ENCODE measurements around the gene RTCA. TPM values are rescaled to one million over a fixed set of nuclear protein-coding genes. Genes with fewer than 3 reads are reported as not detected.

RTCA gene
- 10 to 100 TPM; 44.7 to 46.0 TPM for total RNA-seq

DNA sequence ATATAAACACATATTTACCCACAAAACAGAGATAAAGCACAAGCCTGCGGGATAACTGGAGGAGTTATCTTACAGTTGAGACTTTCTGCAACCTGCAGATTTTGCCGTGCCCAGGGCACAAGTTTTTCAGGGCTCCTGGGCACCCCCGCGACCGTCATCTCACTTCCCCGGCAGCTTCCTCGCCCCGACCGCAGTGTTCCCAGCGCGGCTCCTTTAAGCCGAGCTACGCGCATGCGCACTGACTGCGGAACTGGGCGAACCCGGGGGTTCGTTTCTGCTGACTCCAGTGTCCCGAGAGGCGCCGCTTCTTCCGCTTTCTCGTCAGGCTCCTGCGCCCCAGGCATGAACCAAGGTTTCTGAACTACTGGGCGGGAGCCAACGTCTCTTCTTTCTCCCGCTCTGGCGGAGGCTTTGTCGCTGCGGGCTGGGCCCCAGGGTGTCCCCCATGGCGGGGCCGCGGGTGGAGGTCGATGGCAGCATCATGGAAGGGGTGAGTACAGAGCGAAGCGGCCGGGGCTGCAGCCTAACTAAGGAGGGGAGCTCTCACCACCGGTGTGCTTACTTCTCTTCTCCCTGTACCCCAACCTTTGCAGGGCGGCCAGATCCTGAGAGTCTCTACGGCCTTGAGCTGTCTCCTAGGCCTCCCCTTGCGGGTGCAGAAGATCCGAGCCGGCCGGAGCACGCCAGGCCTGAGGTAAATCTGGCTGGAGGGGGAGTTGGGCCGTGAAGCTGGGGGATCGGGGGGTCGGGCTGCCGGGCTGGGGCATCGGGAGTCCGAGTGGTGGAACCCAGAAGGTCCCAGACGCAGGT, at the start of gene RTCA:
Gene RTCA (plus strand): TSS at position 286 of the 810 bp plus-strand sequence. CDS start 160 bp downstream, at position 446.
- Mint-ChIP-seq H3K4me1 (ENCODE audit: low read depth) (peaks cover 35% of the 10 kb centered on the region), H3K4me3 (peak within 1 kb of the TSS; percentile 97), H3K27ac (peak within 1 kb of the TSS; percentile 98), H3K27me3 (no peaks in the 10 kb centered on the region), H3K9me3 (peaks cover 3% of the 10 kb centered on the region), H3K36me3 (ENCODE audit: low read depth) (peaks cover 38% of the 10 kb centered on the region)
- intact Hi-C loops (cut with micrococcal nuclease), result loop anchor here (5.0 to 10.0 kb wide), 2 partner anchors 86 to 121 kb away; partner anchors contain the start of gene CDC14A
- ATAC-seq, result peak; percentile 95
- DNase-seq, result peak; percentile 96
- TF ChIP-seq, protein P1, sequence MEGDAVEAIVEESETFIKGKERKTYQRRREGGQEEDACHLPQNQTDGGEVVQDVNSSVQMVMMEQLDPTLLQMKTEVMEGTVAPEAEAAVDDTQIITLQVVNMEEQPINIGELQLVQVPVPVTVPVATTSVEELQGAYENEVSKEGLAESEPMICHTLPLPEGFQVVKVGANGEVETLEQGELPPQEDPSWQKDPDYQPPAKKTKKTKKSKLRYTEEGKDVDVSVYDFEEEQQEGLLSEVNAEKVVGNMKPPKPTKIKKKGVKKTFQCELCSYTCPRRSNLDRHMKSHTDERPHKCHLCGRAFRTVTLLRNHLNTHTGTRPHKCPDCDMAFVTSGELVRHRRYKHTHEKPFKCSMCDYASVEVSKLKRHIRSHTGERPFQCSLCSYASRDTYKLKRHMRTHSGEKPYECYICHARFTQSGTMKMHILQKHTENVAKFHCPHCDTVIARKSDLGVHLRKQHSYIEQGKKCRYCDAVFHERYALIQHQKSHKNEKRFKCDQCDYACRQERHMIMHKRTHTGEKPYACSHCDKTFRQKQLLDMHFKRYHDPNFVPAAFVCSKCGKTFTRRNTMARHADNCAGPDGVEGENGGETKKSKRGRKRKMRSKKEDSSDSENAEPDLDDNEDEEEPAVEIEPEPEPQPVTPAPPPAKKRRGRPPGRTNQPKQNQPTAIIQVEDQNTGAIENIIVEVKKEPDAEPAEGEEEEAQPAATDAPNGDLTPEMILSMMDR (IDR thresholded peaks at IDR 0.05), result no peak
- CTCF ChIA-PET, result interaction anchor here (0.8 to 3.7 kb wide), 14 partner anchors 9 to 458 kb away, joined by 3 to 21 read pairs (median 4); partner anchors contain the start of genes CDC14A and DBT
- POLR2A ChIA-PET, result interaction anchor here (0.6 to 3.7 kb wide), 16 partner anchors 8 to 412 kb away, joined by 3 to 22 read pairs (median 3); partner anchors contain the start of genes CDC14A, DBT, SASS6 and TRMT13

DNA sequence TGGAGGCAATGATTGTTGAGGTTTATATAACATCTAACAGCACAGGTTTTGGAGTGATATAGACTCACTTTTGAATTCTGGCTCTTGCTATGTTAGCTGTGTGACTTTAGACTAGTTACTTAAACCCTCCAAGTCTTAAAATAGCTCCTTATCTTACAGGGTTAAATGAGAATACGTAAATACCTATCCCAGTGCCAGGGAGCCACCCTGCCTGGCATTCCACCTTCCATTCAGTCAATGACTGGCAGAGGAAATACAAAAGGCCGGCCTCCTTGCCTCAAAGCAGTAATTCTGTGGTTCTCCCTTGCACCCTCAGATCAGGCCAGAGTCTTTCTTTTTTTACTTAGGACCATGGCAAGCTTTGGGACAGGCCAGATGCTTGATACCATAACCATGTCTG, 48.2 kb upstream of the RTCA start:
- ATAC-seq (no peak), DNase-seq (no peak)
- no peaks in the 10 kb centered on the region for H3K27me3 Mint-ChIP-seq
- no peaks in the 10 kb centered on the region for H3K9me3 Mint-ChIP-seq
- intact Hi-C loops (cut with micrococcal nuclease), result no loop called here
- H3K36me3 Mint-ChIP-seq (ENCODE audit: low read depth), result peaks cover 21% of the 10 kb centered on the region
- peaks cover 13% of the 10 kb centered on the region for H3K4me1 Mint-ChIP-seq (ENCODE audit: low read depth)
- TF ChIP-seq, protein P1 (IDR thresholded peaks at IDR 0.05), result no peak
- H3K27ac Mint-ChIP-seq, result no peak overlapping the region
- ChIA-PET POLR2A (no interaction called here), CTCF (interaction anchor here (0.8 kb wide), 1 partner anchor 26 kb away, joined by 3 read pairs; no protein-coding TSS in a partner anchor)
- no peak overlapping the region for H3K4me3 Mint-ChIP-seq

DNA sequence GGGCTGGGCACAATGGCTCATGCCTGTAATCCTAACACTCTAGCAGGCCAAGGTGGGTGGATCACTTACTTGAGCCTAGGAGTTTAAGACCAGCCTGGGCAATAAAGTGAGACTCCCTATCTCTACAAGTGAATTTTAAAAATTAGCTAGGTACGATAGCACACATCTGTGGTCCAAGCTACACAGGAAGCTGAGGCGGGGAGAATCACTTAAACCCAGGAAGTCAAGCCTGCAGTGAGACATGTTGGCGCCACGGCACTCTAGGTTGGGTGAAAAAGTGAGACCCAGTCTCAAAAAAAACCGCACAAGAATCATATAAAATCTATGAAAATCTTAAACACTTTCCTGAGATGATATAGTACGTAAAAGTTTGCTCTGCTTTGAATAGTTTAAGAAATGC, 46.6 kb upstream of the RTCA start:
- H3K9me3 Mint-ChIP-seq, result no peaks in the 10 kb centered on the region
- ATAC-seq (no peak), DNase-seq (no peak)
- H3K4me1 Mint-ChIP-seq (ENCODE audit: low read depth), result peaks cover 13% of the 10 kb centered on the region
- no peaks in the 10 kb centered on the region for H3K27me3 Mint-ChIP-seq
- TF ChIP-seq, protein P1 (IDR thresholded peaks at IDR 0.05), result no peak
- POLR2A ChIA-PET, result no interaction called here
- H3K36me3 Mint-ChIP-seq (ENCODE audit: low read depth), result peaks cover 20% of the 10 kb centered on the region
- intact Hi-C loops (cut with micrococcal nuclease), result no loop called here
- H3K4me3 Mint-ChIP-seq, result no peak overlapping the region
- H3K27ac Mint-ChIP-seq, result no peak overlapping the region
- CTCF ChIA-PET, result no interaction called here

DNA sequence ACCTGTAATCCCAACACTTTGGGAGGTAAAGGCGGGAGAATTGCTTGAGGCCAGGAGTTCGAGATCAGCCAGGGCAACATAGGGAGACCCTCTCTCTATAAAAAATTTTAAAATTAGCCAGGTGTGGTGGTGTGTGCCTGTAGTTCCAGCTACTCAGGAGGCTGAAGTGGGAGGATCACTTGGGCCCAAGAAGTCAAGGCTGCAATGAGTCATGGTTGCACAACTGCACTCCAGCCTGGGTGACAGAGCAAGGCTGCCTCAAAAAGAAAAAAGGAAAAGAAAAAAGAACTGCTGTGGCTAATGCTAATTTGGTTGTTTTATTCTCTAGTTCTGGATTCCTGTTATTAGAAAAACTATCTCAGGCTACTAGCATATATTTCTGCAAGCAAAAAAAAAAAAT, 46.1 kb upstream of the RTCA start:
- intact Hi-C loops (cut with micrococcal nuclease), result no loop called here
- Mint-ChIP-seq H3K9me3 (no peaks in the 10 kb centered on the region), H3K36me3 (ENCODE audit: low read depth) (peaks cover 17% of the 10 kb centered on the region), H3K4me3 (no peak overlapping the region), H3K4me1 (ENCODE audit: low read depth) (peaks cover 13% of the 10 kb centered on the region), H3K27ac (no peak overlapping the region), H3K27me3 (no peaks in the 10 kb centered on the region)
- TF ChIP-seq, protein P1 (IDR thresholded peaks at IDR 0.05), result no peak
- DNase-seq, result peak; percentile 13
- ATAC-seq, result no peak
- ChIA-PET POLR2A (no interaction called here), CTCF (no interaction called here)

DNA sequence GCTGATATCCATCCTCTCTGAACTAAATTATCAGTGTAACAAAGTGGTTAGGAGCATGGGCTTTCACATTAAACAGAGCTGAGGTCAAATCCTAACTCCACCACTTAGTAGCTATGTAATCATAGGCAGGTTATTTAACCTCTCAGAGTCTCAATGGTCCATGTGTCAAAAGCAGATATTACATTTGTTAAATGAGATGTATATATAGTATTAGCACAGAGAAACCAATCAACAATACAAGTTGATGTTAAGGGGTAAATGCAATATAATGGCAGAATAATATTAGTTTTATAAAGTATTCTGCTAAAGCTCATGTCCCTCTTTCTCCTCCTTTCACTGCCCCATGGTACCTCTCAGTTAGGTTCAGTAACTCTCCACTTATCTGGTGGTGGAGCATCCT, 43.6 kb upstream of the RTCA start:
- no peak for ATAC-seq
- no peak for DNase-seq
- H3K27me3 Mint-ChIP-seq, result no peaks in the 10 kb centered on the region
- H3K4me1 Mint-ChIP-seq (ENCODE audit: low read depth), result peaks cover 13% of the 10 kb centered on the region
- no peaks in the 10 kb centered on the region for H3K9me3 Mint-ChIP-seq
- TF ChIP-seq, protein P1 (IDR thresholded peaks at IDR 0.05), result no peak
- POLR2A ChIA-PET, result no interaction called here
- H3K27ac Mint-ChIP-seq, result no peak overlapping the region
- H3K36me3 Mint-ChIP-seq (ENCODE audit: low read depth), result peaks cover 14% of the 10 kb centered on the region
- no peak overlapping the region for H3K4me3 Mint-ChIP-seq
- intact Hi-C loops (cut with micrococcal nuclease), result no loop called here
- CTCF ChIA-PET, result interaction anchor here (0.8 to 1.5 kb wide), 4 partner anchors 20 to 646 kb away, joined by 3 to 5 read pairs (median 3); no protein-coding TSS in a partner anchor

All from activated CD8-positive, alpha-beta T cell treated with anti-CD3 and anti-CD28 coated beads for 36 hours (primary cell).